ENCODE results near the gene HBE1.

DNA sequence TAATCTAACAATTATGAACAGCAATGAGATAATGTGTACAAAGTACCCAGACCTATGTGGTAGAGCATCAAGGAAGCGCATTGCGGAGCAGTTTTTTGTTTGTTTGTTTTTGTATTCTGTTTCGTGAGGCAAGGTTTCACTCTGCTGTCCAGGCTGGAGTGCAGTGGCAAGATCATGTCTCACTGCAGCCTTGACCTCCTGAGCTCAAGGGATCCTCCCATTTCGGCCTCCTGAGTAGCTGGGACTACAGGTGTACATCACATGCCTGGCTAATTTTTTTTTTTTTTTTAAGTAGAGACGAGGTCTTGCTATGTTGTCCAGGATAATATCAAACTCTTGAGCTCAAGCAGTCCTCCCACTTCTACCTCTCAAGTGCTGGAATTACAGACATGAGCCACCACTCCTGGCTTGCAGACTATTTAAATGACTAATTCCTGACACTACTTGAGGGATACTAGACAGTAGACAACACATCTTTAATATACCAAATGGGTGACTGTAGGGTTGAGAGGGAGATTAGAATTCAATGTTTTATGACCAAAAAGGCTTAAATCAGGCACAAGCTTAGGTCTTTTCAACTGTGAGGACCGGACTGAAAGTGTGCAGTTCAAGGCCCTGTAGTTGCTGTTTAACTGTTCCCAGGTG is 19.3 kb upstream of the HBE1 start:
- TF ChIP-seq TBL1XR1 (IDR thresholded peaks at IDR 0.05; ENCODE audit: low read depth, low read length) (no peak), ZNF24 (IDR thresholded peaks at IDR 0.05) (no peak), SREBF2 (IDR thresholded peaks at IDR 0.05; ENCODE audit: low read length) (no peak), RAD21 (IDR thresholded peaks at IDR 0.05; ENCODE audit: insufficient read depth, low read depth, low read length) (no peak), POLR2A (IDR thresholded peaks at IDR 0.05; ENCODE audit: low read depth, low read length) (no peak), ZZZ3 (IDR thresholded peaks at IDR 0.05; ENCODE audit: control insufficient read depth, insufficient read length, low read depth) (no peak)
